Measurements from ENCODE around the gene PCP2. TPM values are rescaled to one million over a fixed set of nuclear protein-coding genes. Genes with fewer than 3 reads are reported as not detected.

PCP2 gene
- total and polyA plus RNA-seq, 2 of the 13 experiments (the other 11 are each of a cell fraction or from before 2014, with no cell fraction given): 0.62 TPM; not detected in 1

DNA sequence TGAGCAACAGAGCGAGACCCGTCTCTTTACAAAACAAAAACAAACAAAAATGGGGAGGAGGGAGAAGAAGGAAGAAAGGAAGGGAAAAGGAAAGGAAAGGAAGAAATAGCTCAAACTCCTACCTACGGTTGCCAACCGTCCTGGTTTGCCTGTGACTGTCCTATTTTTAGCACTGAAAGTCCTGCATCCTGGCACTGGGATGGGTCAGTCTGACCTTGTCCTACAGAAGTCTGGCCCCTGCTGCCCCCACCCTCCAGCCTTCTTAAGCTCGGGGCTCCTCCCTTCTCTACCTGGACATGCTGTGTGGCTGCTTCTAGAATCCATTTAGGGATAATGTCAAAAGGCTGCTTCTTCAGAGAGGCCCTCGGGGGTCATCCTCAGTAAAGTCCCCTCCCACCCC, 2.2 kb upstream of the PCP2 start:
- DNase-seq (ENCODE audit: low spot score) (no peak), FAIRE-seq (no peak), ATAC-seq (no peak)
- ChIA-PET CTCF (ENCODE audit: low intra/inter-chr PET ratio, low total read pairs) (no interaction called here), POLR2A (interaction anchor here (1.0 kb wide), 1 partner anchor 40 kb away, joined by 5 read pairs; the partner anchor contains the start of gene CAMSAP3)
- Histone ChIP-seq H4K20me1 (ENCODE audit: insufficient read depth, low read length) (no peaks in the 10 kb centered on the region; the same call in 1 of the 2 replicates), H3K9me3 (ENCODE audit: low read length) (no peaks in the 10 kb centered on the region), H3K4me3 (replicated peaks in 1 of 3; ENCODE audit: insufficient read depth in 1 of 3, low read depth in 2 of 3, low read length in 3 of 3) (no peak overlapping the region), H3K79me2 (ENCODE audit: insufficient read depth, low read length) (peaks cover 9% of the 10 kb centered on the region), H3K4me2 (ENCODE audit: low read depth, low read length) (peak overlapping the region; percentile 60), H3K9ac (ENCODE audit: insufficient read depth, low read depth, low read length) (no peak overlapping the region), H2AFZ (ENCODE audit: low read length) (no peak overlapping the region), H3K36me3 (replicated peaks in 1 of 2; ENCODE audit: control insufficient read depth in 1 of 2, insufficient read depth in 2 of 2, low read length in 2 of 2) (peaks cover 0 to 1% of the 10 kb centered on the region in 2 experiments; a peak in 2 of 5 replicates), H3K27me3 (ENCODE audit: control insufficient read depth in 1 of 2, insufficient read depth in 2 of 2, low read length in 2 of 2) (no peaks in the 10 kb centered on the region; a peak in 1 of 5 replicates), H3K27ac (ENCODE audit: extremely low read length, insufficient read depth, low read length) (no peak overlapping the region), H3K4me1 (ENCODE audit: insufficient read depth, low read length) (peaks cover 28% of the 10 kb centered on the region)
- intact Hi-C loops (cut with micrococcal nuclease; ENCODE audit: unreplicated experiment) (no loop called here), in situ Hi-C loops (cut with HindIII; ENCODE audit: extremely low pct_ligation_motif_present, low pct_unique_long_range_greater_than_20kb) (no loop called here)
- 43% methylated on average over 6 of the region's 6 CpGs for WGBS (ENCODE audit: low lambda C conversion rate)
- no TSS peak for BruUV-seq (replicated peaks)
- TF ChIP-seq ZNF335 (CRISPR knock-in tag; IDR thresholded peaks at IDR 0.05) (no peak), SMARCC2 (IDR thresholded peaks at IDR 0.05) (no peak), ZNF703 (CRISPR knock-in tag; IDR thresholded peaks at IDR 0.05; ENCODE audit: borderline replicate concordance) (no peak), ZNF3 (CRISPR knock-in tag; IDR thresholded peaks at IDR 0.05) (no peak), ZFP1 (CRISPR knock-in tag; IDR thresholded peaks at IDR 0.05) (no peak), FOXM1 (CRISPR knock-in tag; IDR thresholded peaks at IDR 0.05) (no peak), ZNF441 (CRISPR knock-in tag; IDR thresholded peaks at IDR 0.05; ENCODE audit: borderline replicate concordance) (no peak), BORCS8-MEF2B (CRISPR knock-in tag; IDR thresholded peaks at IDR 0.05) (no peak), ZNF589 (CRISPR knock-in tag; conservative IDR thresholded peaks at IDR 0.05) (no peak), ZNF543 (CRISPR knock-in tag; IDR thresholded peaks at IDR 0.05) (no peak), POLR2AphosphoS5 (IDR thresholded peaks at IDR 0.05; ENCODE audit: low read depth, low read length) (no peak)
- TF ChIP-seq, protein P1, sequence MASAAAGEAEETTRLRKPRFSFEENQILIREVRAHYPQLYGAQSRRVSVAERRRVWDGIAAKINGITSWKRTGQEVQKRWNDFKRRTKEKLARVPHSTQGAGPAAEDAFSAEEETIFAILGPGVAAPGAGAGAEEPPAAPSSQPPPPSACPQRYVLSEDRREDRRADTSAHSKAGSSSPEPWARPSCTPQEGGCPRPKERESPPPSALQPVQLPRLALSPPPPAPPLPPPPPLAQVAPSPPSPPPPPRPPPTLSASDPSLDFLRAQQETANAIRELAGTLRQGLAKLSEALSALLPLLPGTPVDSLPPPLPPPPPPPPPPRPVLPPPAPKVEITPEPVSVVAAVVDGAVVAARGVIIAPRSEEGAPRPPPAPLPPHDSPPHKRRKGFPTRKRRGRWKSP (CRISPR knock-in tag; IDR thresholded peaks at IDR 0.05): no peak
- TF ChIP-seq, protein P2, sequence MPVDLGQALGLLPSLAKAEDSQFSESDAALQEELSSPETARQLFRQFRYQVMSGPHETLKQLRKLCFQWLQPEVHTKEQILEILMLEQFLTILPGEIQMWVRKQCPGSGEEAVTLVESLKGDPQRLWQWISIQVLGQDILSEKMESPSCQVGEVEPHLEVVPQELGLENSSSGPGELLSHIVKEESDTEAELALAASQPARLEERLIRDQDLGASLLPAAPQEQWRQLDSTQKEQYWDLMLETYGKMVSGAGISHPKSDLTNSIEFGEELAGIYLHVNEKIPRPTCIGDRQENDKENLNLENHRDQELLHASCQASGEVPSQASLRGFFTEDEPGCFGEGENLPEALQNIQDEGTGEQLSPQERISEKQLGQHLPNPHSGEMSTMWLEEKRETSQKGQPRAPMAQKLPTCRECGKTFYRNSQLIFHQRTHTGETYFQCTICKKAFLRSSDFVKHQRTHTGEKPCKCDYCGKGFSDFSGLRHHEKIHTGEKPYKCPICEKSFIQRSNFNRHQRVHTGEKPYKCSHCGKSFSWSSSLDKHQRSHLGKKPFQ (CRISPR knock-in tag; IDR thresholded peaks at IDR 0.05; ENCODE audit: insufficient replicate concordance): no peak
- TF ChIP-seq, protein P3, sequence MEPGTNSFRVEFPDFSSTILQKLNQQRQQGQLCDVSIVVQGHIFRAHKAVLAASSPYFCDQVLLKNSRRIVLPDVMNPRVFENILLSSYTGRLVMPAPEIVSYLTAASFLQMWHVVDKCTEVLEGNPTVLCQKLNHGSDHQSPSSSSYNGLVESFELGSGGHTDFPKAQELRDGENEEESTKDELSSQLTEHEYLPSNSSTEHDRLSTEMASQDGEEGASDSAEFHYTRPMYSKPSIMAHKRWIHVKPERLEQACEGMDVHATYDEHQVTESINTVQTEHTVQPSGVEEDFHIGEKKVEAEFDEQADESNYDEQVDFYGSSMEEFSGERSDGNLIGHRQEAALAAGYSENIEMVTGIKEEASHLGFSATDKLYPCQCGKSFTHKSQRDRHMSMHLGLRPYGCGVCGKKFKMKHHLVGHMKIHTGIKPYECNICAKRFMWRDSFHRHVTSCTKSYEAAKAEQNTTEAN (CRISPR knock-in tag; conservative IDR thresholded peaks at IDR 0.05): no peak
- TF ChIP-seq, protein P4, sequence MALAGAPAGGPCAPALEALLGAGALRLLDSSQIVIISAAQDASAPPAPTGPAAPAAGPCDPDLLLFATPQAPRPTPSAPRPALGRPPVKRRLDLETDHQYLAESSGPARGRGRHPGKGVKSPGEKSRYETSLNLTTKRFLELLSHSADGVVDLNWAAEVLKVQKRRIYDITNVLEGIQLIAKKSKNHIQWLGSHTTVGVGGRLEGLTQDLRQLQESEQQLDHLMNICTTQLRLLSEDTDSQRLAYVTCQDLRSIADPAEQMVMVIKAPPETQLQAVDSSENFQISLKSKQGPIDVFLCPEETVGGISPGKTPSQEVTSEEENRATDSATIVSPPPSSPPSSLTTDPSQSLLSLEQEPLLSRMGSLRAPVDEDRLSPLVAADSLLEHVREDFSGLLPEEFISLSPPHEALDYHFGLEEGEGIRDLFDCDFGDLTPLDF (CRISPR knock-in tag; IDR thresholded peaks at IDR 0.05): no peak
- TF ChIP-seq, protein P5, sequence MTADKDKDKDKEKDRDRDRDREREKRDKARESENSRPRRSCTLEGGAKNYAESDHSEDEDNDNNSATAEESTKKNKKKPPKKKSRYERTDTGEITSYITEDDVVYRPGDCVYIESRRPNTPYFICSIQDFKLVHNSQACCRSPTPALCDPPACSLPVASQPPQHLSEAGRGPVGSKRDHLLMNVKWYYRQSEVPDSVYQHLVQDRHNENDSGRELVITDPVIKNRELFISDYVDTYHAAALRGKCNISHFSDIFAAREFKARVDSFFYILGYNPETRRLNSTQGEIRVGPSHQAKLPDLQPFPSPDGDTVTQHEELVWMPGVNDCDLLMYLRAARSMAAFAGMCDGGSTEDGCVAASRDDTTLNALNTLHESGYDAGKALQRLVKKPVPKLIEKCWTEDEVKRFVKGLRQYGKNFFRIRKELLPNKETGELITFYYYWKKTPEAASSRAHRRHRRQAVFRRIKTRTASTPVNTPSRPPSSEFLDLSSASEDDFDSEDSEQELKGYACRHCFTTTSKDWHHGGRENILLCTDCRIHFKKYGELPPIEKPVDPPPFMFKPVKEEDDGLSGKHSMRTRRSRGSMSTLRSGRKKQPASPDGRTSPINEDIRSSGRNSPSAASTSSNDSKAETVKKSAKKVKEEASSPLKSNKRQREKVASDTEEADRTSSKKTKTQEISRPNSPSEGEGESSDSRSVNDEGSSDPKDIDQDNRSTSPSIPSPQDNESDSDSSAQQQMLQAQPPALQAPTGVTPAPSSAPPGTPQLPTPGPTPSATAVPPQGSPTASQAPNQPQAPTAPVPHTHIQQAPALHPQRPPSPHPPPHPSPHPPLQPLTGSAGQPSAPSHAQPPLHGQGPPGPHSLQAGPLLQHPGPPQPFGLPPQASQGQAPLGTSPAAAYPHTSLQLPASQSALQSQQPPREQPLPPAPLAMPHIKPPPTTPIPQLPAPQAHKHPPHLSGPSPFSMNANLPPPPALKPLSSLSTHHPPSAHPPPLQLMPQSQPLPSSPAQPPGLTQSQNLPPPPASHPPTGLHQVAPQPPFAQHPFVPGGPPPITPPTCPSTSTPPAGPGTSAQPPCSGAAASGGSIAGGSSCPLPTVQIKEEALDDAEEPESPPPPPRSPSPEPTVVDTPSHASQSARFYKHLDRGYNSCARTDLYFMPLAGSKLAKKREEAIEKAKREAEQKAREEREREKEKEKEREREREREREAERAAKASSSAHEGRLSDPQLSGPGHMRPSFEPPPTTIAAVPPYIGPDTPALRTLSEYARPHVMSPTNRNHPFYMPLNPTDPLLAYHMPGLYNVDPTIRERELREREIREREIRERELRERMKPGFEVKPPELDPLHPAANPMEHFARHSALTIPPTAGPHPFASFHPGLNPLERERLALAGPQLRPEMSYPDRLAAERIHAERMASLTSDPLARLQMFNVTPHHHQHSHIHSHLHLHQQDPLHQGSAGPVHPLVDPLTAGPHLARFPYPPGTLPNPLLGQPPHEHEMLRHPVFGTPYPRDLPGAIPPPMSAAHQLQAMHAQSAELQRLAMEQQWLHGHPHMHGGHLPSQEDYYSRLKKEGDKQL (CRISPR knock-in tag; IDR thresholded peaks at IDR 0.05; ENCODE audit: low read depth): no peak
